Heart left ventricle (tissue), 16 donors: ENCODE results near the gene CDK3. TPM values are rescaled to one million over a fixed set of nuclear protein-coding genes. Genes with fewer than 3 reads are reported as not detected.
A peak's percentile ranks its signal among the peaks of the same experiment; 100 is the strongest.

Experiments used
- ATAC-seq, 4 donors: fragments of 200-7000 bp; cut with Tn5 transposase; one replicate each; pipeline ENCODE4 v1.9.1; 2020 to 2022; ENCODE audit warnings: moderate library complexity in 4 of 4, mild to moderate bottlenecking in 3 of 4, moderate number of reproducible peaks in 1 of 4
- DNase-seq, 5 donors: peaks; one replicate each; pipeline ENCODE4 v3.0.0-alpha.2; 2020
- H3K27ac ChIP-seq, 12 donors: fragments of 200-600 bp; sonication (generic) in 4 of 12; one replicate each; pipeline versions ENCODE4 v1.5.0 to v1.8.0; 2016 to 2022; ENCODE audit warnings: mild to moderate bottlenecking in 2 of 12
- H3K27me3 ChIP-seq, 9 donors: fragments of 200-600 bp; sonication (generic) in 2 of 9; one replicate each; pipeline versions ENCODE4 v1.5.1 to v1.8.0; 2016 to 2022; ENCODE audit warnings: mild to moderate bottlenecking in 3 of 9
- H3K36me3 ChIP-seq, 9 donors: fragments of 200-600 bp; sonication (generic) in 2 of 9; one replicate each; pipeline versions ENCODE4 v1.5.0 to v1.8.0; 2018 to 2022; ENCODE audit warnings: mild to moderate bottlenecking in 2 of 9
- H3K4me1 ChIP-seq, 12 donors: fragments of 200-600 bp; sonication (generic) in 4 of 12; one replicate each; pipeline versions ENCODE4 v1.5.0 to v1.8.0; 2016 to 2022; ENCODE audit warnings: mild to moderate bottlenecking in 3 of 12
- H3K4me3 ChIP-seq, 12 donors: fragments of 200-600 bp; sonication (generic) in 4 of 12; one replicate each; pipeline versions ENCODE4 v1.5.0 to v1.8.0; 2017 to 2022; ENCODE audit warnings: mild to moderate bottlenecking in 9 of 12, moderate library complexity in 4 of 12
- H3K9me3 ChIP-seq, 12 donors: fragments of 200-600 bp; sonication (generic) in 4 of 12; one replicate each; pipeline versions ENCODE4 v1.5.0 to v1.8.0; 2016 to 2022; ENCODE audit warnings: mild to moderate bottlenecking in 1 of 12
- POLR2A ChIP-seq, 2 donors: fragments of 450-650 bp; IDR thresholded peaks; one replicate each; pipeline ENCODE4 v1.6.1; 2017; ENCODE audit warnings: antibody characterized with exemption in 2 of 2, mild to moderate bottlenecking in 2 of 2, moderate library complexity in 2 of 2
- WGBS, 4 donors: extraction: QIAGEN DNeasy Blood & Tissue Kit in 2 of 4; methylation state at CpG; one replicate each; pipeline versions ENCODE4 v1.1.5 to v1.1.7; 2013 to 2018; 5-methylcytosine and 5-hydroxymethylcytosine counted together
- intact Hi-C, 10 donors: fragments of 100-400 bp; cut with DNase I; formaldehyde crosslinking; loops; one replicate each; pipeline versions ENCODE4 v1.11.1 to v1.14.2; 2022
- polyA plus RNA-seq, 2 donors: library from polyadenylated mRNA; stranded (reverse); fragments of 200-250 nt; gene quantifications; one replicate each; pipeline ENCODE4 v1.2.3, GENCODE V29; 2013
- total RNA-seq, 9 donors: library from RNA; depleted of rRNA in 2 of 9; stranded (reverse); fragments of >200 nt in 2 of 9; fragmentation: NEBNext Ultra II Directional in 3 of 9; extraction: Animal tissue kit (Norgen Biotek cat#: 25700) in 3 of 9; gene quantifications; one replicate each; pipeline versions ENCODE4 v1.1.0 to v1.2.4, GENCODE V29; 2016 to 2023
- TF ChIP-seq, protein P1 (sequence below), 12 donors: fragments of 200-600 bp; sonication (generic) in 4 of 12; IDR thresholded peaks; one replicate each; pipeline versions ENCODE4 v1.5.0 to v1.8.0; 2018 to 2022; ENCODE audit warnings: antibody characterized with exemption in 12 of 12, mild to moderate bottlenecking in 5 of 12
- donor health status: ischemic (EF 13 %, LVEDD 7.1; RV severe dilation, severe dysfunction).
- donor health status: healthy with polysubstance abuse.
- donor health status: DM: no; HTN: yes; CAD: no.
- donor health status: DM: no; HTN: no; CAD: no.
- donor health status: ischemic (EF 25% LVEDD 6.9; RV normal size, moderate dysfunction).
- donor health status: ischemic (EF 25% LVEDD 5.7; RV mildly dilated, moderate dysfunction).
- donor health status: healthy.
- donor health status: DM: yes; HTN: yes; CAD: no.
- donor health status: ischemic (EF 35%, LVEDD 5.7; RV mildly dilated, moderate dysfunction).
- donor health status: nonischemic (EF 11% LVEDD 7.7; RV severe dilation, severe dysfunction).
- donor health status: DM: yes; HTN: yes; CAD: no.
- donor health status: PGD.
- donor health status: ischemic (EF 29% LVEDD 5.4; RV normal size, mild dysfunction).
- donor health status: nonischemic (EF 23%, LVEDD 6.1; RV moderate dilation, normal function).

CDK3 gene
- total and polyA plus RNA-seq, 11 donors, result 0.46 to 3.6 (median 1.6) TPM; not detected in 2

DNA sequence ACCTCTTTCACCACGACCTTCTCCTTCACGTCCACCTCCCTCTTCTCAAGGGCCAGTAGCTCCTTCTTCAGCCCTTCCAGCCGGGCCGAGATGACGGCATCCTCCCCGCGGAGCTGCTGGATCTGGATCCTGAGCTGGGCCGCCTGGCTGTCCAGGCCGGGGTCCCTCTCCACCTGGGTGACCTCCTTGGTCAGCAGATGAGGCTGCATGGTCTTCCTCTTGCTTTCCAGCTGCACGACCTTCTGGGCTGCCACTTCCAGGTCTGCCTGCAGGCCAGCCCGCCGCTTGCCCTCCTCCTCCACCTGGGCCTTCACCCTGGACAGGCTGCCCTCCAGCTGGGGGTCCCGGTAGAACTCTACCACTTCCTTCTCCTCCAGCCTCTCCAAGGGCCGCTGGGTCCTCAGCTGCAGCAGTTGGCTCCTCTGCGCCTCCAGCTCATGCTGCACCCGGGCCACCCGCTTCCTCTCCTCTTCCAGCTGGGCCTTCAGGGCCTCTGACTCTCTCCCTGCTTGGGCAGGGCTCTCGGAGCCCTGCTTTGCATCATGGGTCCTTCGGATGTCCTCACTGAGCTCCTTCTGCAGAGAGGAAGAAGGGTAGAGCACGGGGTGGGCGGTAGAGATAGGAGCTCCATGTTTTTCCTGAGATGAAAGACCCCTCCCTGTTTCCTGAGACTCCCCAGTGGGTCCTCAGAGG is 9.5 kb downstream of the CDK3 start:
- no peaks in the 10 kb centered on the region for H3K36me3 ChIP-seq
- ATAC-seq, result no peak
- H3K4me1 ChIP-seq, result peaks cover 0 to 11% (median 5%) of the 10 kb centered on the region in 12 donors
- no peaks in the 10 kb centered on the region for H3K27me3 ChIP-seq
- H3K27ac ChIP-seq, result no peak overlapping the region
- intact Hi-C loops, result loop anchor here in 8 of 10 donors (5.0 to 10.0 kb wide), 8 partner anchors 165 to 292 kb away; no protein-coding TSS in a partner anchor
- H3K9me3 ChIP-seq, result no peaks in the 10 kb centered on the region
- WGBS, 4 donors, result 82 to 89% (median 86%) methylated on average over 21 of the region's 21 CpGs
- DNase-seq, result no peak
- no peak overlapping the region for H3K4me3 ChIP-seq
- no peak for TF ChIP-seq POLR2A (IDR thresholded peaks at IDR 0.05)
- TF ChIP-seq, protein P1, sequence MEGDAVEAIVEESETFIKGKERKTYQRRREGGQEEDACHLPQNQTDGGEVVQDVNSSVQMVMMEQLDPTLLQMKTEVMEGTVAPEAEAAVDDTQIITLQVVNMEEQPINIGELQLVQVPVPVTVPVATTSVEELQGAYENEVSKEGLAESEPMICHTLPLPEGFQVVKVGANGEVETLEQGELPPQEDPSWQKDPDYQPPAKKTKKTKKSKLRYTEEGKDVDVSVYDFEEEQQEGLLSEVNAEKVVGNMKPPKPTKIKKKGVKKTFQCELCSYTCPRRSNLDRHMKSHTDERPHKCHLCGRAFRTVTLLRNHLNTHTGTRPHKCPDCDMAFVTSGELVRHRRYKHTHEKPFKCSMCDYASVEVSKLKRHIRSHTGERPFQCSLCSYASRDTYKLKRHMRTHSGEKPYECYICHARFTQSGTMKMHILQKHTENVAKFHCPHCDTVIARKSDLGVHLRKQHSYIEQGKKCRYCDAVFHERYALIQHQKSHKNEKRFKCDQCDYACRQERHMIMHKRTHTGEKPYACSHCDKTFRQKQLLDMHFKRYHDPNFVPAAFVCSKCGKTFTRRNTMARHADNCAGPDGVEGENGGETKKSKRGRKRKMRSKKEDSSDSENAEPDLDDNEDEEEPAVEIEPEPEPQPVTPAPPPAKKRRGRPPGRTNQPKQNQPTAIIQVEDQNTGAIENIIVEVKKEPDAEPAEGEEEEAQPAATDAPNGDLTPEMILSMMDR (IDR thresholded peaks at IDR 0.05), result no peak

DNA sequence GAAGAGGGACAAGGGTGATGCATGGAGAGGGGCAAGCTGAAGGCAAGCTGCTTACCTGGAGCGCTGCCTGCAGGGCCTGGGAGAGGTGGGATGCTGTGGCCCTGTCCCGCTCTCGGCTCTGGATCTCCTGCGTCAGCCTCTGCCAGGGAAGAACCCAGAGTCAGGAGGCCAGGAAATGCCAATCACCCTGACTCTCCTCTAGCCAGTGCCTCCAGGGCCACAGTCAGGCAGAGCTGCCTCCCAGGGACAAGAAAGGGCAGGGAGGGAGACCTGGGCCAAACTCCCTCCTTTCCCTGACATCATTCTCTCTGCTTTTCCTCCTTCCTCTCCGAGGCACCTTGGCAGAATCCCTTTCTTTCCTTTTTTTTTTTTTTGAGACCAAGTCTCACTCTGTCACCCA is 11.3 kb downstream of the CDK3 start:
- intact Hi-C loops, result loop anchor here in 8 of 10 donors (5.0 to 10.0 kb wide), 8 partner anchors 163 to 290 kb away; no protein-coding TSS in a partner anchor
- no peak for TF ChIP-seq POLR2A (IDR thresholded peaks at IDR 0.05)
- TF ChIP-seq, protein P1 (IDR thresholded peaks at IDR 0.05), result no peak
- WGBS, 4 donors, result 80 to 88% (median 83%) methylated on average over 5 of the region's 5 CpGs
- Histone ChIP-seq H3K4me3 (no peak overlapping the region), H3K27ac (no peak overlapping the region), H3K36me3 (no peaks in the 10 kb centered on the region), H3K9me3 (no peaks in the 10 kb centered on the region), H3K4me1 (peaks cover 0 to 6% (median 1%) of the 10 kb centered on the region in 12 donors), H3K27me3 (no peaks in the 10 kb centered on the region)
- DNase-seq (no peak), ATAC-seq (no peak)

DNA sequence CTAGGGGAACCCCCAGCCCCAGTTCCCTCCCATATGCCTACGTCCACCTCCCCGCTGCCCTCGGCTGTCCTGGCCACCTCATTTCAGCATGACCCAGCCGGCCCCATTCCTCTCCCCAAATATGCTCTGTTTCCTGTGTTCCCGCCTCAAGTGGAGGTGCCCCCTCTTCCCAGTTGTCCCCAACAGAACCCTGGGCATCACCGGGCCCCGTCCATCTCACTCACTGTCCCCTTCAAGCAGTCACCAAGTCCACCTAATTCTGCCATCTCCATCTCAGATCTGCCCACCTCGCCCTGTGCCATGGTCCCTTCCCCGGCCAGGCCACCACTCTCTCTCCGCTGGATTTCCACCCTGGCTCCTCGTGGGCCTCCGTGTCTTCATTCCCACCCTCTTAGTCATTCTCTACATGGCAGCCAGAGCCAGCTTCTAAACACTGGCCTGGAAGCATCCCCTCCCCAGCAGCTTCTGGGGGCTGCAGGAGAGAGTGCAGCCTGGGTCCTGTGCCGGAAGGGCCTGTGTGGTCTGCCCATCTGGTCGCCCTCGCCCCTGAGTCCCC is 12.8 kb downstream of the CDK3 start:
- H3K36me3 ChIP-seq, result no peaks in the 10 kb centered on the region
- no peaks in the 10 kb centered on the region for H3K9me3 ChIP-seq
- intact Hi-C loops, result loop anchor here in 8 of 10 donors (5.0 to 10.0 kb wide), 8 partner anchors 161 to 289 kb away; no protein-coding TSS in a partner anchor
- H3K4me1 ChIP-seq, result peaks cover 0 to 6% (median 1%) of the 10 kb centered on the region in 12 donors
- 77 to 82% (median 78%) methylated on average over 15 of the region's 15 CpGs for WGBS, 4 donors
- ATAC-seq (no peak), DNase-seq (no peak)
- H3K4me3 ChIP-seq, result no peak overlapping the region
- TF ChIP-seq POLR2A (IDR thresholded peaks at IDR 0.05), result no peak
- TF ChIP-seq, protein P1 (IDR thresholded peaks at IDR 0.05), result no peak
- peak overlapping the region in 1 of 12 donors; percentile 6 for H3K27ac ChIP-seq
- H3K27me3 ChIP-seq, result no peaks in the 10 kb centered on the region
